Hematopoietic multipotent progenitor cell treated with erythropoietin and hydrocortisone succinate and interleukin-3 and kit ligand, for 4 days (in vitro differentiated cells): ENCODE results near the gene SCD5.
"Not testable (repeated sequence)": the region's sequence is repeated elsewhere in the genome, so short reads cannot be mapped to it uniquely, and the experiment has no call there.

Experiments
- DNase-seq: peaks from one replicate; pipeline ENCODE4 v3.0.0-alpha.2; 2015

Gene SCD5

DNA sequence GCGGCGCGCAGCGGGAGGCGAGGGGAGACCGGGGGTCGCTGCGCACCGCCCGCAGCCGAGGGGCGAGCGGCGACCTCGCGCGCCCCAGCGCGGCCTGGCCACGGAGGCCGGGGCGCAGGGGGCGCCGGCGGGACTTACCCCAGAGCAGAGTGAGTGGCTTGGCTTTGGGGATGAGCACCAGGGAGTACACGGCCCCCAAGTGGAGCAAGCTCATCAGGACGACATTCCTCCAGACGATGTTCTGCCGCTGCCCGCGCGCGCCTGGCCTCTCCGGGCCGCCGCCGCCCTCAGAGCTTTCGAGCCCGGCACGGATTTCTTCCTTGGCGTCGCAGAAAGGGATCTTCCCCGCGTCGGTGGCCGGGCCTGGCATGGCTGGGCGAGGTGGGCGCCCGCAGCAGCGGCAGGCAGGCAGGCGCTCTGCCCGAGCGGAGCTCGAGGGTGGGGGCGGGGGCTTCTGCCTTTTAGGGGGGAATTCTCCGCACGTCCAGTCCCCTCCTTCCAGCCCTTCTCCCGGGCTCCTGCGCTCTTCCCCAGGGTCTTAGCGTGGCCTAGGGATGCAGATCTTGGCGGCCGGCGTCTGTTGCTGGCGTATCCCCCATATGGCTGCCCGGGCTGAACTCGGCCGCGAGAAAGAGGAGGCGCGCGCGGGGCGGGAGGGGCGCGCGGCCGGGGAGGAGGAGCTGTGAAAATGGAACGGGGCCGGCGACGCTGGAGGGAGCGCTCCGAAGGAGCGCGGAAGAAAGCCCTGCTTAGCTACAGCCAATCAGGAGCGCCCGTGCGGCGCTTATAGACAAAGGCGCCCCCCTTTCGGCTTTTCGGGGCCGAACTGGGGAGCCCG is at the start of gene SCD5:
SCD5 (minus strand) TSS at position 629 of the 838 bp plus-strand sequence; CDS start at position 370, 259 bp downstream.
- peak; percentile 93 for DNase-seq

DNA sequence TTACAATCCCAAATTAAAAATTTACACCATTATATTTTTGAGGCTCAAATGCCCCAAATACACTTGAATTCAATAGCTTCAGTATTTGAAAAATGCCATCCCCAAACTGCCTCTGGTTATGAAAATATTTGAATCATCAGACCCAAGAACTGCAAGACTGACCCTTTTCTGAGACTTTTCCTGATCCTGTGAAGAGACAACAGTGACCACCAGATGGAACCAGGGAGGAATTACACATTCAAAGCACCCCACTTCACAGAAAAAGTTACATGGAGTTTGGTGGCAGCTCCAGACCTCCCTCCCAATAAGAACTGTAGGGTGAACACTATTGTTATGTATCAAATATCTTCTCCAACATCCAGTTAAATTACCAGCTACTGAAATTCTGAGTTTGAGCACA is 44.0 kb upstream of the SCD5 start:
- DNase-seq, result peak; percentile 49

DNA sequence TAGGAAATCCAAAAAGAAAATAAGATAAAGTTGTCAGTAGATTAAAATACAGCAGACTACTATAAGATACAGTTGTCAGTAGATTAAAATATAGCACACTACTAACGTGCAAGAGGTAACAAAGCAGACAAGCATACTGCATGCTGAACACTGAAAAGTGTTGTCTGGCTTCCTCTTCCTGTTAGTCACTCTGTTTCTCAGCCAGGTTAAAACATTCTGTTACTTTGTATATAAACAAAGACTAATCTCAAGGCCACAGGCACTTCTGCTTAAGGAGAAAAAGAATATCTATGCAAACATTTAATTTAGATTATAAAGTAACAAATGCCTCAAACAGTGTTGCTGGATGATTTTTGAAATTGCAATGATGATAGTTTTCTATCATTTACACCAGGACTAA is 41.0 kb upstream of the SCD5 start:
- DNase-seq, result peak; percentile 24

DNA sequence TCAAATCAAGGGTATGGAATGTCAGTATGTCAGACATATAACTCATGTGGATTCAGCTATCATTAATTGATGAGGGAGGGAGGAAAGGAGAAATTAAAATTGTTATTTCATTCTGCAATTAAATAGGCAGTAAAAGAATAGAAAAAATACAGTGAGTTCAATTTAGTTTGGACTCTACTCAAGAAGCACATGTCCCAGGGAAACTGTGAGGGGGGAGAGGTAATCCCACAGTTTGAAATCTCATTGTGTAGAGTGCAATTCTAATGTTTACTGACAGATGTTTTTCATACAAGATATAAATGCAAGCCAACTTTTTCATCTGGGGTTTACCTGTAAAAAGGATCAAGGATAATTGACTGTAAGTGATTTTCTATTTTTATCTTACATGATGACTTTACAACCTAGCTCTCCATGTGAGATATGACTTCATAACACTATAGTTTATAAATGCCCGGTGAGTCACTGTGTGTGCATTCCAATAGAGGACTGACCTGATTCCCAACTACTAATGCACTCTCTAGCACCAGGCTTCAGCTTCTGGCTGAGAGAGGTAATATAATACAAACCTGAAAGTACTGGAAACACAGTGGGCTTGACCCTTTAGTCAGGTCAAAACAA is 35.2 kb upstream of the SCD5 start:
- no peak for DNase-seq

DNA sequence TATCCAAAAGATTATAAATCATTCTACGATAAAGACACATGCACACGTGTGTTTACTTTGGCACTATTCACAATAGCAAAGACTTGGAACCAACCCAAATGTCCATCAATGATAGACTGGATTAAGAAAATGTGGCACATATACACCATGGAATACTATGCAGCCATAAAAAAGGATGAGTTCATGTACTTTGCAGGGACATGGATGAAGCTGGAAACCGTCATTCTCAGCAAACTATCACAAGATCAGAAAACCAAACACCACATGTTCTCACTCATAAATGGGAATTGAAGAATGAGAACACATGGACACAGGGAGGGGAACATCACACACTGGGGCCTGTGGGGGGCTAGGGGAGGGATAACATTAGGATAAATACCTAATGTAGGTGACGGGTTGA is 34.5 kb upstream of the SCD5 start:
- not testable (repeated sequence) for DNase-seq

DNA sequence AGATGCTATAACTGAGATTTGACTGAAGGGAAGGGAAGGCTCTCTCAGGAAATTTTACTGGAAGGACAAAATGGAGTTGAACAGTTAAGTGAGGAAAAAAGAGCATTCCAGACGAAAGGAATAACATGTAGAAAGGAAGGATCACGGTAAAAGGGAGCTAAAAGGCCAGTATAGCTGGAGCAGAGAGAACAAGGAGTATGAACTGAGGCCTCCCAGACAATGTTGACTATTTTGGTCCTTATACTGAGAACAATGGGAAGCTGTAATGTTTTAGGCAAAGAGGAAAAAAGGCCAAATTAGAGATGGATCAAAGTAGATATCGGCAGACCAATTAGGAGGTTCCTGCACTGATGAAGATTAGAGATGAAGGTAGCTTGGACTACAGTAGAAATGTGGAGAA is 26.8 kb upstream of the SCD5 start:
- no peak for DNase-seq

DNA sequence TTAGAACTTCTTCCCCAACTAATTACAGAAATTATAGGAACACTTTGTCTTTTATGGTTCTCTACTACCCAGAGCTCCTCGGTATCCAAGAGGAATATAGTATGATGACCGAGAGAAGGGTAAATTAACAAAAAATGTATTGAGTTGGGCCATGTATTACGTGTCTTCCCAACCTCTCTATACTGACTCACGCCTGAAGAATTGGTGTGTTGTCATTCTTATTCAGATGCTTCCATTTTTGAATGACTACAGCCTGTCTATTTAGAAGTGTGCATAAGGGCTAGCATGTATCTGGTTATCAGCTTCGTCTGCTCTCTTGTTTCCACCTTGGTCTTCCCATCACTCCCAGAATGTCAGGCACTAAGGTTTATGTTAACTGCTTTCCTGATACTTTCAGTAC is 24.5 kb upstream of the SCD5 start:
- DNase-seq, result no peak

DNA sequence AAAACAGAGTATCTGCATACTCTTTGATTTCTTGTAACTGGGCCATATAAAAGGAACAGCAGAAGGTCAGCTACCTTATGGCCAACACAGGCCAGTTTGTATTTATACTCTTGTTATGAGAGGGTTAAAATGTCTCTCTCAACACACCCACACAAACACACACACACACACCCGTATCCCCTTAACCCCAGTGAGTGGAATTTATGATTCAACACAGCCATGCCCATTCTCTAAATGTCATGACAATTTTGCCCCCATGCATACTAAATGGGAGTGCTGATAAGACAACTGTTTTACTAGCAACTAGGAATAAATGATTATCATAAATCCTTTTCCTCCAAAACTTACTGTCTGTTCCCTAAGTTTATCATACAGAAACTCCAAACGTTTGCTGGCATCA is 22.1 kb upstream of the SCD5 start:
- DNase-seq, result no peak

DNA sequence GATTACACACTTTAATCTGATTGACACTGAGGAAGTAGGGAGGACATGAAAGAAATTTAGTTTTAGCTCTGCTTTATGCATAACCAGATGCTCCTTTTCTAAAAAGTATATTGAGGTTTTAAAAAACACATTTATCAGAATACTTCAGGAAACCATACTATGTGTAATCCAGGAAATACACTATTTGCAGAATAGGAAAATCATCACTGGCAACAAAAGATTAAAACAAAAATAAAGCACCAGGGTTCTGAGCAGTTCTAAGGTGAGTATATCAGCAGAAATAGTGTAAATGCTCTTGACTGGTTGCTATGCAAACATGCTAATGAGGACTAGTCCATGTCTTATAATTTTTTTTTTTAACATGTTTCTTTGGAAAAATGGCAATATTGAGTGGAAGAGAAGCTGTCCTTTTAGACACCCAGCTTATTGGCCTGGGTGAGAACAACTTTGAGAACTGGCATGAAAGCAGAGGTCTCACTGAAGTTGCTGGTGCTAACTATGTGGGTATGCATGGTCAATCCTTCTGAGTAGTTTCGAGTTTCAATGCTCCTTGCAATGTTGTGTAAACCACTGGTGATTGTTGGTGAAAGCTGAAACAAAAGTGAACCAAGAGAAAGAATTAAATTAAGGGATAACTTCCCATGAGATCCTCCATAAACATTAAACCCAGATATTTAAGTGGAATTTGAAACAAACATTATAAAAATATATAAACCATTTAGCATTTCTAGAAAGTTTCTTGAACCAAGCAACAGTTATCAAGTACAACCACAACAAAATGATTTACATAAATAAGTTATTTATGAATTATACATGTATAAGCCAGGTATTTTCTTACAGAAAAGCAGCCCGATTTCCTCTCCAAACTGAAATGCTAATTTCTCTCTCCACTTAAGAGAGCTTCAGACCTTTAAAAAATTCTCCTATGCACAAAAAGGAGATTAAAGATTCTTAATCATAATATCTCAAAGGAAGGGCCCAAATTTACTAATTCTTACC is 20.4 kb upstream of the SCD5 start:
- DNase-seq, result peak; percentile 21

DNA sequence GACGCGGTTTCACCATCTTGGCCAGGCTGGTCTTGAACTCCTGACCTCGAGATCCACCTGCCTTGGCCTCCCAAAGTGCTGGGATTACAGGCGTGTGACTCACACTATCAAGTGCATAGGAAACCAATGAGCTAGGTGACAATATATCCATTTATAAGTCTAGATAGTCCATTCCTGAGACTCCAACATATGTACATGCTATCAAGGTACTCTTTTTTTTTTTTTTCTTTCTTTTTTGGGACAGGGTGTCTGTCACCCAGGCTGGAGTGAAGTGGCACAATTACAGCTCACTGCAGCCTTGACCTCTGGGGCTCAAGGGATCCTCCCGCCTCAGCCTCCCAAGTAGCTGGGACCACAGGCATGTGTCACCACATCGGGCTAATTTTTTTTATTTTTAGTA is 18.3 kb upstream of the SCD5 start:
- not testable (repeated sequence) for DNase-seq

DNA sequence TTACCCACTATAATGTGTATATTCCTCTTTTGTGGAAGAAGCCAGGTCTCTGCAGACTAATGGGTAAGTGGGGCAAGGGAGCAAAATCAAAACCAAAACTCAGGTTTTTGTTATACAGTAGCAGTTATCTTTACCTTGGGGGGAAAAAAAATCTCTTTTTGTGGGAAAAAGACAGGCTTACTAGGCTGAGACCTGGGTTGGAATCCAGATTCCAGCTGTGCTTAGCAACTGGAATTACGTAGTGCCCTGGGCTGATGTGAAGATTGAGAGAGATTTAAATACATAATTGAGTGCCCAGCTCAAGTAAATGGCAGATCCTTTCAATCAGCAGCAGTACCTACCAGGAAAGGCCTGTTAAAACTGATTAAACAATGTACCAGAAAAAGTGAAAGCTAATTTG is 15.4 kb upstream of the SCD5 start:
- DNase-seq, result no peak

DNA sequence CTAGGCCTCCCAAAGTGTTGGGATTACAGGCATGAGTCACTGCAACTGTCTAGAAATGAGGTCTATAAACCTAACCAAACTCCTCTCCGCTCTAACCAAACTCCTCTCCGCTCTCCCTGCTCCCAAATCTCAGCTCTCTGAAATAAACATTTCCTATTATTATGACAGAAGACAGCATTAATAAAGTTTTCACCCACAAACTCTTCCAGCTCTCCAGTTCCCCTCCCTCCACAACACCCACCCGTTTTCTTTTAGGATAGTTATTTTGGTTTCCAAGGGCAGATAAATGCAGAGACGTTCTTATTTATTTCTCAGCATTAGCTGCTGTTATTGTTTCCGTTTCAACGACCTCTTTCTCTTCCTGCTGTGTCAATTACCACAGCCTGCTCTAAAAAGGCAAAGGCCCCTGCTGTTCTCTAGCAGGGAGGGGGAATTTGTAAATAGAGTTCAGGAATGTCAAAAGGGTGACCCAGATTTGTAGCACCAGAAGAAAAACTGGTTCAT is 13.3 kb upstream of the SCD5 start:
- DNase-seq, result no peak

DNA sequence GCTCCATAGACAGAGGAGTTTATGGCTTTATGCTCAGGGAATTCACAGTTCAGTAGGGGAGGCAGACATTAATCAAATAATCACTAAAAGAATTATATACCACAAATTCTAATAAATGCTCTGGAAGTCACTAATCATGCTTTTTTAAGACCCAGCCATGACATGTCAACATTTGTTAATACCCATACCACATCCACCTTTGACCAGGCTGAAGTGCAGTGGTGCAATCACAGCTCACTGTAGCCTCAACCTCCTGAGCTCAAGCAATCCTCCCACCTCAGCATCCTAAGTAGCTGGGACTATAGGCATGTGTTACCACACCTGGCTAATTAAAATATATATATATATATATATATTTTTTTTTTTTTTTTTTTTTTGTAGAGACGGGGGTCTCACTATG is 12.8 kb upstream of the SCD5 start:
- DNase-seq, result no peak

DNA sequence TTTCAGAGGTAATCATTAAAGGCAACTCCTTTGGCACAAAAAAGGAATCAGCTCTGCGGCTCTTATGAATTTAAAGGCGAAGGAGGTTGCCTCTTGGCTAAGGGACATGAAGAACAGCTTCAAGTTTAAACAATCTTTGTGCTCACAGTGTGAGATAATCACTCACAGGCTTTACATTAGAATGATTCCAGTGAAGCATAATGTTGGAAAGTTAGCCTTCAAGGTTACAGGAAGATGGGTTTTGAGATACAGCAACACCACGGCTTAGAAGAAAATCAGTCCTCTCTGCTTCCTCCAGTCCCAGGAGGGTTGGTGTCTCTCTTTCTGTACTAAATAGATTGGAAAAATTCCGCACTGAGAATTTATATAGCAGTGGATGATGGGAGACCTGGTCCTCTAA is 11.6 kb upstream of the SCD5 start:
- DNase-seq, result no peak

DNA sequence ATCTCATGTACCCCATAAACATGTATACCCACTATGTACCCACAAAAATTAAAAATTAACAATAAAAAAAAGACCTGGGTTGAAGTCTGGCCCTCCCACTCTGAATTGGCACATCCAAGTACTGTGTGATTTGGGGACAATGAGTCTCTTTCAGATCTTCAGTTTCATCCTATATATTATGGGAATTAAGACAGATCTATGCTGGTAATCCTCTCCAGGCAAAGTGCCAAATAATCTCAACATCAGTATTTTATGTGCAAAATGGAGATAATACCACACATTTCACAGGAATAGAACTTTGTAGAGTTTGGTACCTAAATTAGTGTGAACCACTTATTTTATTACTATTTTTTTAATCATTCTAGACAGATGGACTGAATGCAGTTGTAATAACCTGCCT is 11.0 kb upstream of the SCD5 start:
- peak; percentile 22 for DNase-seq

DNA sequence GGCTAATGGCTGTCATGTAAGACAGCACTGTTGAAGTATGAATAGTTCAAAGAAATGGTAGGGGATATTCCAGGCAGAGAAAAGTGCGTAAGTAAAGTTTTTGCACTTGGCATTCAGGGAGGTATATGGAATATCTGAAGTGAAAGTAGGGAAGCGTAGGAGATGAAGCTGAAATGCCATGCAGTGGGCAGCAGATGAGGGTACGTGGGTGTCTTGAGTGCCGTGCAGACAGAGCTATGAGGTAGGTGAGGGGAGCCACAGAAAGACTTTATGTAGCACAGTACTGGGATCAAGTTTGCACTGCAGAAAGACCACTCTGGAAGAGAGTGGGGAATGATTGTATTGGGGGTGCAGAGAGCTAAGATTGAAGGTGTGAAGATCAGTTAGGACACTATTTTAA is 5.2 kb upstream of the SCD5 start:
- no peak for DNase-seq

DNA sequence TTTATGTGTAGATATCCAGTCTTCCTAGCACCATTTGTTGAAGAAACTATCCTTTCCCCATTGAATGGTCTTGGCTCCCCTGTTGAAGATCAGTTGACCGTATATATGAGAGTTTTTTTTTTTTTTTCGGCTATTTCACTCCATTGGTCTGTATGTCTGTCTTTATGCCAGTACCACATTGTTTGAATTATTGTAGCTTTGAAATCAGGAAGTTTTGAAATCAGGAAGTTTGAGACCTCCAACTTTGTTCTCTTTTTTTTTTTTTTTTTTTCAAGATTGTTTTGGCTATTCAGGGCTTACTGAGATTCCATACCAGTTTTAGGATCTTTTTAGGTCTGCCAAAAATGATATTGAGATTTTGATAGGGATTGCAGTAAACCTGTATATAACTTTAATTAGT is 4.3 kb upstream of the SCD5 start:
- peak; percentile 50 for DNase-seq

DNA sequence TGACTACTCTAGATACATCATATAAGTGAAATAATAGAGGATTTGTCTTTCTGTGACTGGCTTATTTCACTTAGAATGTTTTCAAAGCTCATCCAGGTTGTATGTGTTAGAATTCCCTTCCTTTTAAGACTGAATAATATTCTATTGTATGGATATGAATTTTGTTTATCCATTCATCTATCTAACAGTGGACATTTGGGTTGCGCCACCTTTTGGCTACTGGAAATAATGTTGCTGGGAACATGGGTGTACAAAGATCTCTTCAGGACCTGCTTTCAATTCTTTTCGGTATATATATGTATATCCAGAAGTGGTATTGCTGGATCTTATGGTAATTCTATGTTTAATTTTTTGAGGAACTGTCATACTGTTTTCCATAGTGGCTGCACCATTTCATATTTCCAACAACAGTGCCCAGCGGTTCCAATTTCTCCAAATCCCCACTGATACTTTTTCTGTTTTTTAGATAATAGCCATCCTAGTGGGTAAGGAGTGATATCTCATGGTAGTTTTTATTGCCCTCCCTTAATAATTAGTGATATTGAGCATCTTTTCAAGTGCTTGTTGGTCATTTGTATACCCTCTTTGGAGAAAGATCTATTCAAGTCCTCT is 3.4 kb upstream of the SCD5 start:
- peak; percentile 22 for DNase-seq

DNA sequence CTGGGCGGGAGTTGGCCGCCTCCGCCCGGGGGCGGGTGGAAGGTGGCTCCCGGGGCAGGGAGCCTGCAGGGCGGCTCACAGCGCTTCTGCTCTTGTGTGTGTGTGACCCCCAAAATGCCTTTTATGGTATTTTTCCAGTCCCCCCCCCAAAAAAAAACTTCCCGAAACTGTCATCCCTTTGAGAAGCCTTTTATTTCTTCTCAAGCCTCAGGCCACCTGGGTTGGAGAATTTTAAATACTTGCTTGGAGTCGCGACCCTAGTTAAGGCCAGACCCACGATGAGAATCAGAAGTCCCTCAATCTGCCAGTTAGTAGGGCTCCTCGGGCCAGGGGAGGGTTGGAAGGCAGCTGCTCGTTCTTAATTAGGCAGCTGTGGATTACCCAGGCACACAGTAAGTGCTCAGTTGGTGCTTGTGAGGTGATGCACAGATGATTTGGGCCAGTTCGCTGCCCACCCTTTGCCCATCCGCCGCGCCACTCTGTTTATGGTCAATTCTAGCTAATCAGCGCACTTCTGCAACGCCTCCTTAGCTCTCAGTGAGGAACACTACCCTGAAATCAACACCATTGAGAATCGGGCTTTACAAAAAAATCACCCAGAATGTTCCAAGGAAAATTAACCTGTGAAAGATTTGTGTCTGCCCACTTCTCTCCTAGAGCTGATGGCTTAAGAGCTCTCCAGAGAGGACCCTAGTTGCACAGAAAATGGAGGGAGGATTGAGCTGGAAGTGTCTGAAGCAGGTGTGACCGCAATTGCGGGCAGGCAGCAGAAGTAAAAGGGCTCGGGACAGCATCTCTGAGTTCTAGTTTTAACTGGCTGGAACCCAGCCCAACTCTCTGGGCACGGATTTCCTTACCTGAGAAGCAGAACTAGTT is 648 bp upstream of the SCD5 start:
- peak; percentile 28 for DNase-seq

DNA sequence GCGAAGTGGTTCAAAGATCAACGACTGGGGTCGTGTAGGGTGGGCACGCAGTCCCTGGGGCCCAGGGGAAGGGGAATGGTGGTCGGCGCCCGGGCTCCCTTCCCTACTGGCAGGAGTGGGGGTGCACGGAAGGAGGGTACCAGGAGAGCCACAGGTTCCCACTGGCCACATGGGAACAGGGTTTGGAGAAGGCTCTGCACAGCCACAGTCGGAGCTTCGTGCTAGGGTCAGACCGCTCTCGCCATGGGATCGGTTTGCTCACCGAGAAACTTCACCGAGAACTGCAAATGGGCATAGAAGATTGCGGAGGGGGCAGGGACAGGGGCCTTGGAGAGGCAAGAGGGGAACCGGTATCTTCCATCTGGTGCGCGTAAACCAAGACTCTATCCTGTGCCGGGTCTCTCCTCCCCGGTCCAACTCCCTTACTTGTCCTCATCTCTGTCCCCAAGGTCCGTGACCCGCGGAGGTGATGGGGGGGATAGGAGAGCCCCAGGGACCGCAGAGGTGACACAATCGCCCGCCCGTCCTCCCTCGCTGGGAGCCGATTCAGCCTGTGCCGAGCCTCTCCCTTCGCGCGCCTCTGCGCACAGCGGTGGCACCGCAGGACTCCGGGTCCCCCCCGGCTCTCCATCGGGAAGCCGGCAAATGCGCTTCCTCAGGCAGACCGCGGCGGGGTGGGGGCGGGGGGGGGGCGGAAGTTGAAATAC is 1.0 kb downstream of the SCD5 start:
- DNase-seq, result peak; percentile 46

DNA sequence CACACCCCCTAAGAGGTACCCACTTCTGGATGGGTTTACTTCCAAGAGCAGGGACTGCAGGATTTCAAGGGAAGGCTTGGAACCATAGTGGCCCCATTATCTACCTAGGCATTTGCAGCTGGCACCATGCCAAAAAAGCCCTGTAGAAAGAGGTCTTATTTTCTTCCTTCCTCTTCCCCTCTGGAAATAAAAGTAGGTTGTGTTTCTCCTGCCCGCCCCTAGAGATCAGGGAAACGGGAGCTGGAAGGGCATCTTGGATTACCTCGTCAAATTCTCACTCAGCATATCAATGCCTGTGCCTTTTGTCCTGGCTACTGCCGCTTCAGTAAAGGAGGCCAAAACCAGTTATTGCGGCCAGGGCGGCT is 1.6 kb downstream of the SCD5 start:
- DNase-seq, result peak; percentile 24
